GM18861 (cell line): Measurements from ENCODE around the gene HNRNPU.

Source experiments
- ATAC-seq: cut with Tn5 transposase; IDR thresholded peaks from one replicate; pipeline ENCODE4 v1.9.1; 2021; ENCODE audit not compliant: unreplicated experiment

Gene HNRNPU

GRCh38 chr1:244864253-244865027 is at the start of gene HNRNPU:
TSS of gene HNRNPU (minus strand) at chr1:244864543. CDS start at chr1:244864307, 236 bp downstream.
- ATAC-seq = peak; percentile 61

GRCh38 chr1:244913806-244914205 is 49.5 kb upstream of the HNRNPU start:
- ATAC-seq = no peak

- ATAC-seq = no peak
These were observed 39.8 kb upstream of the HNRNPU start for GRCh38 chr1:244904119-244904518.

GRCh38 chr1:244901400-244902015 is 37.2 kb upstream of the HNRNPU start:
- ATAC-seq = no peak

GRCh38 chr1:244897476-244898254 is 33.3 kb upstream of the HNRNPU start:
- no peak for ATAC-seq

- no peak for ATAC-seq
These were observed 32.2 kb upstream of the HNRNPU start for GRCh38 chr1:244896550-244896949.

- no peak for ATAC-seq
These were observed 29.5 kb upstream of the HNRNPU start for GRCh38 chr1:244893836-244894235.

- no peak for ATAC-seq
These were observed 22.9 kb upstream of the HNRNPU start for GRCh38 chr1:244887281-244887680.

- no peak for ATAC-seq
These were observed 17.4 kb upstream of the HNRNPU start for GRCh38 chr1:244881552-244882280.

GRCh38 chr1:244878681-244879080 is 14.3 kb upstream of the HNRNPU start:
- ATAC-seq = no peak

- no peak for ATAC-seq
These were observed 12.0 kb upstream of the HNRNPU start for GRCh38 chr1:244876228-244876910.

- ATAC-seq = no peak
These were observed 10.7 kb upstream of the HNRNPU start for GRCh38 chr1:244874974-244875579.

GRCh38 chr1:244869950-244870349 is 5.6 kb upstream of the HNRNPU start:
- ATAC-seq = no peak

- no peak for ATAC-seq
These were observed 5.1 kb upstream of the HNRNPU start for GRCh38 chr1:244869364-244869827.

GRCh38 chr1:244868484-244869363 is 4.4 kb upstream of the HNRNPU start:
- ATAC-seq = no peak

GRCh38 chr1:244866355-244866754 is 2.0 kb upstream of the HNRNPU start:
- ATAC-seq = no peak

GRCh38 chr1:244865820-244866219 is 1.5 kb upstream of the HNRNPU start:
- ATAC-seq = no peak

GRCh38 chr1:244865028-244865371 is 657 bp upstream of the HNRNPU start:
- ATAC-seq = no peak
